Measurements from ENCODE around the gene RSPO3. TPM values are rescaled to one million over a fixed set of nuclear protein-coding genes. Genes with fewer than 3 reads are reported as not detected.

Gene RSPO3
- total and polyA plus RNA-seq, 2 experiments from 2014 or later, result 1.4 to 2.9 TPM

DNA sequence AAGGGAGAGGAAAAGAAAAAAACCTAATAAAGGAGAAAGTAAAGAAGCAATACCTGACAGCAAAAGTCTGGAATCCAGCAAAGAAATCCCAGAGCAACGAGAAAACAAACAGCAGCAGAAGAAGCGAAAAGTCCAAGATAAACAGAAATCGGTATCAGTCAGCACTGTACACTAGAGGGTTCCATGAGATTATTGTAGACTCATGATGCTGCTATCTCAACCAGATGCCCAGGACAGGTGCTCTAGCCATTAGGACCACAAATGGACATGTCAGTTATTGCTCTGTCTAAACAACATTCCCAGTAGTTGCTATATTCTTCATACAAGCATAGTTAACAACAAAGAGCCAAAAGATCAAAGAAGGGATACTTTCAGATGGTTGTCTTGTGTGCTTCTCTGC, 77.4 kb downstream of the RSPO3 start:
- Histone ChIP-seq H4K20me1 (ENCODE audit: insufficient read depth) (no peaks in the 10 kb centered on the region), H3K79me2 (ENCODE audit: insufficient read depth) (no peaks in the 10 kb centered on the region), H3K9ac (no peak overlapping the region), H3K9me2 (ENCODE audit: insufficient read depth) (no peaks in the 10 kb centered on the region), H3K9me3 (ENCODE audit: low read depth) (no peaks in the 10 kb centered on the region), H3K4me1 (ENCODE audit: insufficient read depth) (peaks cover 42% of the 10 kb centered on the region), H3K4me3 (no peak overlapping the region), H3K27ac (no peak overlapping the region), H3K27me3 (replicated peaks; ENCODE audit: insufficient read depth) (no peaks in the 10 kb centered on the region), H2AFZ (no peak overlapping the region), H3K36me3 (ENCODE audit: low read depth) (no peaks in the 10 kb centered on the region), H3F3A (ENCODE audit: insufficient read depth) (peaks cover 23% of the 10 kb centered on the region), H3K4me2 (ENCODE audit: unreplicated experiment) (no peak overlapping the region)
- WGBS, 2 experiments (ENCODE audit: low coverage in 1 of 2, low lambda C conversion rate in 2 of 2, missing lambda C conversion rate in 2 of 2), result 92 to 100% methylated on average over 3 of the region's 3 CpGs
- DNase-seq, result no peak
- no peak for TF ChIP-seq EZH2 (IDR thresholded peaks at IDR 0.05; ENCODE audit: insufficient read depth, poor library complexity, severe bottlenecking)
- TF ChIP-seq EZH2phosphoT487 (IDR thresholded peaks at IDR 0.05; ENCODE audit: insufficient read depth, low read depth), result no peak
- in situ Hi-C loops (cut with MboI), result no loop called here

DNA sequence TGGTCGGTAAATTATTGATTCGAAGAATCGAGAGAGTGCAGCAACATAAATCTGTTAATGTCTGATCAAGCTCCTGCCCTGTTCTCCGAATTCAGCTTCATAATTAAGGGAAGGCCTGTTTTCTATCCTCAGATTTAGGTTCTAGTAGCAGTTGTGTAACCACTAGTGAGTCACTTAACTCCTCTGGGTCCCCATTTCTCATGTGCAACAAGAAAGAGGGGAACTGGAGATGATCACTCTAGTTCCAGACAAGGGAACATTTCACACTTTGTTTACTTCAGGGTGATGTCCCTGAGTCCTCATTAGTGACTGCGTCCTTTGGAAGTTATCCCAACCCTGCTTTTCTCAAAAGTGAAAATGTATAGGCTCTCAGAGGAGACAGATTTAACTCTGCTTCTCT, 80.1 kb downstream of the RSPO3 start:
- H3K27ac ChIP-seq, result peak overlapping the region; percentile 29
- H2AFZ ChIP-seq, result peak overlapping the region; percentile 53
- no peaks in the 10 kb centered on the region for H3K36me3 ChIP-seq (ENCODE audit: low read depth)
- H3K4me1 ChIP-seq (ENCODE audit: insufficient read depth), result peaks cover 35% of the 10 kb centered on the region
- H3K4me2 ChIP-seq (ENCODE audit: unreplicated experiment), result peak overlapping the region; percentile 32
- peak; percentile 84 for DNase-seq
- H3F3A ChIP-seq (ENCODE audit: insufficient read depth), result peaks cover 10% of the 10 kb centered on the region; the same call in 1 of the 2 replicates
- no peaks in the 10 kb centered on the region for H4K20me1 ChIP-seq (ENCODE audit: insufficient read depth)
- in situ Hi-C loops (cut with MboI), result no loop called here
- H3K79me2 ChIP-seq (ENCODE audit: insufficient read depth), result no peaks in the 10 kb centered on the region
- H3K9me2 ChIP-seq (ENCODE audit: insufficient read depth), result no peaks in the 10 kb centered on the region
- H3K9ac ChIP-seq, result peak overlapping the region; percentile 46
- TF ChIP-seq EZH2 (IDR thresholded peaks at IDR 0.05; ENCODE audit: insufficient read depth, poor library complexity, severe bottlenecking) (no peak), EZH2phosphoT487 (IDR thresholded peaks at IDR 0.05; ENCODE audit: insufficient read depth, low read depth) (no peak)
- no peak overlapping the region for H3K4me3 ChIP-seq
- no peaks in the 10 kb centered on the region for H3K9me3 ChIP-seq (ENCODE audit: low read depth)
- 5 to 8% methylated on average over 5 of the region's 5 CpGs for WGBS, 2 experiments (ENCODE audit: low coverage in 1 of 2, low lambda C conversion rate in 2 of 2, missing lambda C conversion rate in 2 of 2)
- no peaks in the 10 kb centered on the region for H3K27me3 ChIP-seq (replicated peaks; ENCODE audit: insufficient read depth)

DNA sequence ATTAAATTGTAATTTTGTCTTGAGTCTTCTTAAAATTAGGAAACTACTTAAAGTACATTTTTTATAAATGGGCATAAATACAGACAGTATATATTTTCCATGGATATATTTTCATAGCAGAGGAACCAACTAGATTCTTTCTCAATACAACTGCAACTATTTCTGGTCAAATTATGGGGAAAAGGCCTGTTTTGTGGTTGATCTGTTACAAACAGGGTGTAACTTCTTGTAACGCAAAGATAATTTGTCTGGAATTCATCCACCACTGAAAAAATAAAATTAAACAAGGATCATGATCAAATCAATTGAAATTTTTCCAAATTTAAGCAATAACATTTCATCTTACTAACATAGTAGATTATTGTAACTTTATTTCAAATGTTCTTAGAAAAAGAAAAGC, 81.0 kb downstream of the RSPO3 start:
- Histone ChIP-seq H3K79me2 (ENCODE audit: insufficient read depth) (no peaks in the 10 kb centered on the region), H3F3A (ENCODE audit: insufficient read depth) (peaks cover 10% of the 10 kb centered on the region; the same call in 1 of the 2 replicates), H3K9ac (no peak overlapping the region), H3K4me2 (ENCODE audit: unreplicated experiment) (no peak overlapping the region), H3K4me1 (ENCODE audit: insufficient read depth) (peaks cover 35% of the 10 kb centered on the region), H3K36me3 (ENCODE audit: low read depth) (no peaks in the 10 kb centered on the region), H4K20me1 (ENCODE audit: insufficient read depth) (no peaks in the 10 kb centered on the region), H3K9me3 (ENCODE audit: low read depth) (no peaks in the 10 kb centered on the region), H3K27ac (no peak overlapping the region), H2AFZ (no peak overlapping the region), H3K4me3 (no peak overlapping the region), H3K27me3 (replicated peaks; ENCODE audit: insufficient read depth) (no peaks in the 10 kb centered on the region), H3K9me2 (ENCODE audit: insufficient read depth) (no peaks in the 10 kb centered on the region)
- 71 to 82% methylated on average over 1 of the region's 1 CpG for WGBS, 2 experiments (ENCODE audit: low coverage in 1 of 2, low lambda C conversion rate in 2 of 2, missing lambda C conversion rate in 2 of 2)
- TF ChIP-seq EZH2phosphoT487 (IDR thresholded peaks at IDR 0.05; ENCODE audit: insufficient read depth, low read depth) (no peak), EZH2 (IDR thresholded peaks at IDR 0.05; ENCODE audit: insufficient read depth, poor library complexity, severe bottlenecking) (no peak)
- peak; percentile 4 for DNase-seq
- in situ Hi-C loops (cut with MboI), result no loop called here

DNA sequence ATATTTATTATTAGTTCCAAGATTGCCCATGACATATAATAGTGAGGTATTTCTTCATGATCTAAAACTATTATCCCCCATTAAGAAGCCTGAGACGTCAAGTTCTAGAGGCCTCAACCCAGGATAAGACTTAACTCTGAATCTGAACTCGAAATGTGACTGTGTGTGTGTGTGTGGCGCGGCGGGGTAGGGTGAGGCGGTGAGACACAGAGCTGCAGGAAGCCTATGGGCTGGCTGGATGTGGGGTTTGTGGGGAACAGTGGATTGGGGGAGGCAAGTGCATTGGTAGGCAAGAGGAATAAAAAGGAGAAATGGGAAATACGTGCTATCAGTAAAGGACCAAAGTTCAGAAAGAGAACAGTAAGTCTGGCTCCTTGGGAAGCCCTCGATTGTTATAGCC, 81.6 kb downstream of the RSPO3 start:
- H3K9me3 ChIP-seq (ENCODE audit: low read depth), result no peaks in the 10 kb centered on the region
- in situ Hi-C loops (cut with MboI), result no loop called here
- TF ChIP-seq EZH2 (IDR thresholded peaks at IDR 0.05; ENCODE audit: insufficient read depth, poor library complexity, severe bottlenecking) (no peak), EZH2phosphoT487 (IDR thresholded peaks at IDR 0.05; ENCODE audit: insufficient read depth, low read depth) (no peak)
- peaks cover 35% of the 10 kb centered on the region for H3K4me1 ChIP-seq (ENCODE audit: insufficient read depth)
- no peaks in the 10 kb centered on the region for H3K9me2 ChIP-seq (ENCODE audit: insufficient read depth)
- H3K9ac ChIP-seq, result no peak overlapping the region
- peaks cover 10% of the 10 kb centered on the region; the same call in 1 of the 2 replicates for H3F3A ChIP-seq (ENCODE audit: insufficient read depth)
- H3K4me2 ChIP-seq (ENCODE audit: unreplicated experiment), result no peak overlapping the region
- DNase-seq, result no peak
- H3K36me3 ChIP-seq (ENCODE audit: low read depth), result no peaks in the 10 kb centered on the region
- H3K79me2 ChIP-seq (ENCODE audit: insufficient read depth), result no peaks in the 10 kb centered on the region
- WGBS, 2 experiments (ENCODE audit: low coverage in 1 of 2, low lambda C conversion rate in 2 of 2, missing lambda C conversion rate in 2 of 2), result 89 to 91% methylated on average over 8 of the region's 8 CpGs
- H3K27ac ChIP-seq, result no peak overlapping the region
- H3K4me3 ChIP-seq, result no peak overlapping the region
- H2AFZ ChIP-seq, result no peak overlapping the region
- H4K20me1 ChIP-seq (ENCODE audit: insufficient read depth), result no peaks in the 10 kb centered on the region
- no peaks in the 10 kb centered on the region for H3K27me3 ChIP-seq (replicated peaks; ENCODE audit: insufficient read depth)

DNA sequence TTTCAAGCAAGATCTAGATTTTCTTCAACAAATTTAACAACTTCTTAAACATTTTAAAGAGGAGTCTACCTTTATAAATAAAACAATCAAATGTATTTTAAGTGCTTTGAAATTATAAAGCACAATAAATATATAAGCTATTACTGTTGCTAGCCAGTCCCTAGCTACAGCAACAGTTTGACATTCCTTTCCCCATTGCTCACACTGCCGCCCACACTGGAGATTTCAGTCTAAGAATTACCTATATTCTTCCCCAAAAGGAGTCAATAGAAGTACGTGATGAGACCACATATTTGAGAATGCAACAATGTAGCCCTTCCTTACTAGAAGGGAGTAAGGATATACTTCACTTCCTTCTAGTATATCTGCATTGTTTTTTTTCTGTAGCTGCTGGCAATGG, 82.8 kb downstream of the RSPO3 start:
- Histone ChIP-seq H3K79me2 (ENCODE audit: insufficient read depth) (no peaks in the 10 kb centered on the region), H3K4me3 (0 out of 2 replicates have a peak overlapping the region, but pooled peaks have one; percentile 17), H3K27me3 (replicated peaks; ENCODE audit: insufficient read depth) (no peaks in the 10 kb centered on the region), H2AFZ (no peak overlapping the region), H3F3A (ENCODE audit: insufficient read depth) (peaks cover 20% of the 10 kb centered on the region; the same call in 1 of the 2 replicates), H4K20me1 (ENCODE audit: insufficient read depth) (no peaks in the 10 kb centered on the region), H3K9me3 (ENCODE audit: low read depth) (no peaks in the 10 kb centered on the region), H3K9ac (peak overlapping the region; percentile 71), H3K9me2 (ENCODE audit: insufficient read depth) (no peaks in the 10 kb centered on the region), H3K4me2 (ENCODE audit: unreplicated experiment) (peak overlapping the region; percentile 71), H3K36me3 (ENCODE audit: low read depth) (no peaks in the 10 kb centered on the region), H3K4me1 (ENCODE audit: insufficient read depth) (peaks cover 40% of the 10 kb centered on the region), H3K27ac (peak overlapping the region; percentile 83)
- 10 to 16% methylated on average over 2 of the region's 2 CpGs for WGBS, 2 experiments (ENCODE audit: low coverage in 1 of 2, low lambda C conversion rate in 2 of 2, missing lambda C conversion rate in 2 of 2)
- TF ChIP-seq EZH2phosphoT487 (IDR thresholded peaks at IDR 0.05; ENCODE audit: insufficient read depth, low read depth) (no peak), EZH2 (IDR thresholded peaks at IDR 0.05; ENCODE audit: insufficient read depth, poor library complexity, severe bottlenecking) (no peak)
- peak; percentile 88 for DNase-seq
- in situ Hi-C loops (cut with MboI), result no loop called here

Data from GM23248 (cell line).